ENCODE results near the gene ACAN. TPM values are rescaled to one million over a fixed set of nuclear protein-coding genes. Genes with fewer than 3 reads are reported as not detected.
A peak's percentile ranks its signal among the peaks of the same experiment; 100 is the strongest.

ACAN gene
- total RNA-seq, 1 experiment from 2014 or later: 1.4 TPM

DNA sequence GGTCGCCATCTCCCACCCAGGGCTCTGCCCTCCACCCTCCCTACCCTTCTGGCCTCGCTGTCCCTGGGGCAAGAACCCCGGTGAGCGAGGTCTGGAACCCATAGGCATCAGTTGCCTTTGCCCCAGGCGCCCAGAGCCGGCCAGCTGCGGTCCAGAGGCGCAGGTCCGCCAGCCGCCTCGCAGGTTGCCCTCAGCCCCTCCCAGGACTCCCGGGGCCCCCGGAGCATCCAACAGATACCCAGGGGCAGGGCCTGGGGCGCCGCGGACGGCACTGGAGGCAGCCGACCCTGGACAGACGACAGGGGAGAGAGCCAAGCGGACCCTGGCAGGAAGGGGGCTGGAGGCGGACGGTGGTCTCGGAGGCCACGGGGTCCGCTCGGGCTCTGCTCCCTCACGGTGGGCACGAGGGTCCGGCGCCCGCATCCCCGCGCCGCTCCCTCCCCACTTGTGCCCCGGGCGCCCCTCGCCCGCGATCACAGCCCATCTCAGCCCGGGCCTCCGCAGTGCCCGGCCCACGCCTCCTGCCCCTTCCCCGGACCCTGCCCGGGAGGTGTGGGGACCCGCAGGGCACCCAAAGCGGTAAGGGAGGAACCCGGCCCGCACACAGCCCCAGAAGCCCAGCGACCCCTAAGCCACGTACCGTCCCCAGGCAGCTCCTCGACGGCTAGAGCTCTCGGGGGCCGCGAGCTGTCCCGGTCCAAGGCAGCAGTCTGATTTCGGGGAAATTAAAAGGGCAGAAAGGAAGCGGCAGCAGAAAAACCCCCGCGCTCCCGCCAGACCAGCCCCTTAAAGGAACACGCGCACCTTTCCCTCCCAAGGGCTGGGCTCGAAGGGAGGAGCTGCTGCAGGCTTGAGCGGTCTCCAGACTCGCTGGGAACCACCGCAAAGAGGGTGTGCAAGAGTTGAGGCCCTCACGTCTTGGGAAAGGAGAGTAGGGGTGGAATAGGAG, 91.9 kb downstream of the ACAN start, which contains the start of gene HAPLN3 (continued):
- TF ChIP-seq, protein P1, sequence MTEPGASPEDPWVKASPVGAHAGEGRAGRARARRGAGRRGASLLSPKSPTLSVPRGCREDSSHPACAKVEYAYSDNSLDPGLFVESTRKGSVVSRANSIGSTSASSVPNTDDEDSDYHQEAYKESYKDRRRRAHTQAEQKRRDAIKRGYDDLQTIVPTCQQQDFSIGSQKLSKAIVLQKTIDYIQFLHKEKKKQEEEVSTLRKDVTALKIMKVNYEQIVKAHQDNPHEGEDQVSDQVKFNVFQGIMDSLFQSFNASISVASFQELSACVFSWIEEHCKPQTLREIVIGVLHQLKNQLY (CRISPR knock-in tag; IDR thresholded peaks at IDR 0.05): no peak; the same call in 1 of the 2 replicates
- no peak for TF ChIP-seq IRF2 (CRISPR knock-in tag; IDR thresholded peaks at IDR 0.05; ENCODE audit: borderline replicate concordance, low read depth)
- TF ChIP-seq ZNF396 (CRISPR knock-in tag; IDR thresholded peaks at IDR 0.05; ENCODE audit: borderline replicate concordance): no peak
- no peak for TF ChIP-seq GABPB1 (CRISPR knock-in tag; IDR thresholded peaks at IDR 0.05)
- TF ChIP-seq, protein P2, sequence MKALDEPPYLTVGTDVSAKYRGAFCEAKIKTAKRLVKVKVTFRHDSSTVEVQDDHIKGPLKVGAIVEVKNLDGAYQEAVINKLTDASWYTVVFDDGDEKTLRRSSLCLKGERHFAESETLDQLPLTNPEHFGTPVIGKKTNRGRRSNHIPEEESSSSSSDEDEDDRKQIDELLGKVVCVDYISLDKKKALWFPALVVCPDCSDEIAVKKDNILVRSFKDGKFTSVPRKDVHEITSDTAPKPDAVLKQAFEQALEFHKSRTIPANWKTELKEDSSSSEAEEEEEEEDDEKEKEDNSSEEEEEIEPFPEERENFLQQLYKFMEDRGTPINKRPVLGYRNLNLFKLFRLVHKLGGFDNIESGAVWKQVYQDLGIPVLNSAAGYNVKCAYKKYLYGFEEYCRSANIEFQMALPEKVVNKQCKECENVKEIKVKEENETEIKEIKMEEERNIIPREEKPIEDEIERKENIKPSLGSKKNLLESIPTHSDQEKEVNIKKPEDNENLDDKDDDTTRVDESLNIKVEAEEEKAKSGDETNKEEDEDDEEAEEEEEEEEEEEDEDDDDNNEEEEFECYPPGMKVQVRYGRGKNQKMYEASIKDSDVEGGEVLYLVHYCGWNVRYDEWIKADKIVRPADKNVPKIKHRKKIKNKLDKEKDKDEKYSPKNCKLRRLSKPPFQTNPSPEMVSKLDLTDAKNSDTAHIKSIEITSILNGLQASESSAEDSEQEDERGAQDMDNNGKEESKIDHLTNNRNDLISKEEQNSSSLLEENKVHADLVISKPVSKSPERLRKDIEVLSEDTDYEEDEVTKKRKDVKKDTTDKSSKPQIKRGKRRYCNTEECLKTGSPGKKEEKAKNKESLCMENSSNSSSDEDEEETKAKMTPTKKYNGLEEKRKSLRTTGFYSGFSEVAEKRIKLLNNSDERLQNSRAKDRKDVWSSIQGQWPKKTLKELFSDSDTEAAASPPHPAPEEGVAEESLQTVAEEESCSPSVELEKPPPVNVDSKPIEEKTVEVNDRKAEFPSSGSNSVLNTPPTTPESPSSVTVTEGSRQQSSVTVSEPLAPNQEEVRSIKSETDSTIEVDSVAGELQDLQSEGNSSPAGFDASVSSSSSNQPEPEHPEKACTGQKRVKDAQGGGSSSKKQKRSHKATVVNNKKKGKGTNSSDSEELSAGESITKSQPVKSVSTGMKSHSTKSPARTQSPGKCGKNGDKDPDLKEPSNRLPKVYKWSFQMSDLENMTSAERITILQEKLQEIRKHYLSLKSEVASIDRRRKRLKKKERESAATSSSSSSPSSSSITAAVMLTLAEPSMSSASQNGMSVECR (CRISPR knock-in tag; IDR thresholded peaks at IDR 0.05; ENCODE audit: borderline replicate concordance): peak; percentile 37; the same call in 1 of the 2 replicates
- TF ChIP-seq, protein P3, sequence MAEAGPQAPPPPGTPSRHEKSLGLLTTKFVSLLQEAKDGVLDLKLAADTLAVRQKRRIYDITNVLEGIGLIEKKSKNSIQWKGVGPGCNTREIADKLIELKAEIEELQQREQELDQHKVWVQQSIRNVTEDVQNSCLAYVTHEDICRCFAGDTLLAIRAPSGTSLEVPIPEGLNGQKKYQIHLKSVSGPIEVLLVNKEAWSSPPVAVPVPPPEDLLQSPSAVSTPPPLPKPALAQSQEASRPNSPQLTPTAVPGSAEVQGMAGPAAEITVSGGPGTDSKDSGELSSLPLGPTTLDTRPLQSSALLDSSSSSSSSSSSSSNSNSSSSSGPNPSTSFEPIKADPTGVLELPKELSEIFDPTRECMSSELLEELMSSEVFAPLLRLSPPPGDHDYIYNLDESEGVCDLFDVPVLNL (CRISPR knock-in tag; IDR thresholded peaks at IDR 0.05; ENCODE audit: borderline replicate concordance, low read depth): no peak
- TF ChIP-seq ZNF317 (CRISPR knock-in tag; IDR thresholded peaks at IDR 0.05; ENCODE audit: borderline replicate concordance, low read depth): no peak
- TF ChIP-seq, protein P4, sequence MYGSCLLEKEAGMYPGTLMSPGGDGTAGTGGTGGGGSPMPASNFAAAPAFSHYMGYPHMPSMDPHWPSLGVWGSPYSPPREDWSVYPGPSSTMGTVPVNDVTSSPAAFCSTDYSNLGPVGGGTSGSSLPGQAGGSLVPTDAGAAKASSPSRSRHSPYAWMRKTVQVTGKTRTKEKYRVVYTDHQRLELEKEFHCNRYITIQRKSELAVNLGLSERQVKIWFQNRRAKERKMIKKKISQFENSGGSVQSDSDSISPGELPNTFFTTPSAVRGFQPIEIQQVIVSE (CRISPR knock-in tag; IDR thresholded peaks at IDR 0.05; ENCODE audit: borderline replicate concordance): no peak
- no peak; the same call in 1 of the 2 replicates for TF ChIP-seq FOXP1 (CRISPR knock-in tag; IDR thresholded peaks at IDR 0.05; ENCODE audit: borderline replicate concordance)
- no peak for TF ChIP-seq KAT7 (CRISPR knock-in tag; IDR thresholded peaks at IDR 0.05; ENCODE audit: borderline replicate concordance)
- no peak for TF ChIP-seq SOX15 (CRISPR knock-in tag; IDR thresholded peaks at IDR 0.05)
- no peak for TF ChIP-seq MXD4 (CRISPR knock-in tag; IDR thresholded peaks at IDR 0.05; ENCODE audit: borderline replicate concordance)
- TF ChIP-seq FOXK1 (CRISPR knock-in tag; IDR thresholded peaks at IDR 0.05): no peak
- no peak for TF ChIP-seq ZNF232 (CRISPR knock-in tag; IDR thresholded peaks at IDR 0.05)
- TF ChIP-seq SMAD3 (CRISPR knock-in tag; IDR thresholded peaks at IDR 0.05; ENCODE audit: borderline replicate concordance): no peak
- TF ChIP-seq CBFB (CRISPR knock-in tag; IDR thresholded peaks at IDR 0.05; ENCODE audit: low read depth): no peak
- TF ChIP-seq ZNF219 (CRISPR knock-in tag; IDR thresholded peaks at IDR 0.05; ENCODE audit: borderline replicate concordance): 0 out of 2 replicates have a peak, but pooled peaks have one; percentile 17
- peak; percentile 72; the same call in 1 of the 2 replicates for TF ChIP-seq ETV6 (CRISPR knock-in tag; IDR thresholded peaks at IDR 0.05)
- TF ChIP-seq, protein P5, sequence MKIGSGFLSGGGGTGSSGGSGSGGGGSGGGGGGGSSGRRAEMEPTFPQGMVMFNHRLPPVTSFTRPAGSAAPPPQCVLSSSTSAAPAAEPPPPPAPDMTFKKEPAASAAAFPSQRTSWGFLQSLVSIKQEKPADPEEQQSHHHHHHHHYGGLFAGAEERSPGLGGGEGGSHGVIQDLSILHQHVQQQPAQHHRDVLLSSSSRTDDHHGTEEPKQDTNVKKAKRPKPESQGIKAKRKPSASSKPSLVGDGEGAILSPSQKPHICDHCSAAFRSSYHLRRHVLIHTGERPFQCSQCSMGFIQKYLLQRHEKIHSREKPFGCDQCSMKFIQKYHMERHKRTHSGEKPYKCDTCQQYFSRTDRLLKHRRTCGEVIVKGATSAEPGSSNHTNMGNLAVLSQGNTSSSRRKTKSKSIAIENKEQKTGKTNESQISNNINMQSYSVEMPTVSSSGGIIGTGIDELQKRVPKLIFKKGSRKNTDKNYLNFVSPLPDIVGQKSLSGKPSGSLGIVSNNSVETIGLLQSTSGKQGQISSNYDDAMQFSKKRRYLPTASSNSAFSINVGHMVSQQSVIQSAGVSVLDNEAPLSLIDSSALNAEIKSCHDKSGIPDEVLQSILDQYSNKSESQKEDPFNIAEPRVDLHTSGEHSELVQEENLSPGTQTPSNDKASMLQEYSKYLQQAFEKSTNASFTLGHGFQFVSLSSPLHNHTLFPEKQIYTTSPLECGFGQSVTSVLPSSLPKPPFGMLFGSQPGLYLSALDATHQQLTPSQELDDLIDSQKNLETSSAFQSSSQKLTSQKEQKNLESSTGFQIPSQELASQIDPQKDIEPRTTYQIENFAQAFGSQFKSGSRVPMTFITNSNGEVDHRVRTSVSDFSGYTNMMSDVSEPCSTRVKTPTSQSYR (CRISPR knock-in tag; IDR thresholded peaks at IDR 0.05): no peak
- TF ChIP-seq CREB1 (CRISPR knock-in tag; IDR thresholded peaks at IDR 0.05): no peak
- no peak for TF ChIP-seq ZNF121 (CRISPR knock-in tag; IDR thresholded peaks at IDR 0.05)
- no peak for TF ChIP-seq PRRX2 (CRISPR knock-in tag; IDR thresholded peaks at IDR 0.05)
- peak; percentile 82 for TF ChIP-seq CREM (CRISPR knock-in tag; IDR thresholded peaks at IDR 0.05)
- TF ChIP-seq, protein P6, sequence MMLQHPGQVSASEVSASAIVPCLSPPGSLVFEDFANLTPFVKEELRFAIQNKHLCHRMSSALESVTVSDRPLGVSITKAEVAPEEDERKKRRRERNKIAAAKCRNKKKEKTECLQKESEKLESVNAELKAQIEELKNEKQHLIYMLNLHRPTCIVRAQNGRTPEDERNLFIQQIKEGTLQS (CRISPR knock-in tag; conservative IDR thresholded peaks at IDR 0.05): no peak

Data from WTC11 (cell line).